ENCODE results near the gene SLC35F2.
A peak's percentile ranks its signal among the peaks of the same experiment; 100 is the strongest.

SLC35F2 gene

DNA sequence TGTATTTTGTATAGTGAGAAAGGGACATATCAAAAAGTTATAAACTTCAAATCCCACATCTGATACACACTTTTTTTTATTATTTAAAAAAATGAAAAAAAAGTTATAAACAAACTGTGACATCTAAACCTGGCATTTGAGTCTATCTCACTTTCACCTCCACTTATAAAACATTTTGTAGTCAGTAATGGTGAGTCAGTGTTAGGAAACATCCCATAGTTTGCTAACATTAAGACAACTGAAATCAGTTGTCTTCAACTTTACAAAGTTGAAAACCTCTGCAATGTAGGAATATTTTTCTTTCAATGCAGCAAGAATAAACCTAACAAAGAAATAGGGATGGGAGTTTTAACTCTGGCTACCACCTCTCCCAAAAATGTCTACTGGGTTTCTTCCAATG is 47.7 kb downstream of the SLC35F2 start:
- Histone ChIP-seq H3K27me3 (replicated peaks; ENCODE audit: control insufficient read depth, insufficient read depth, low read length) (no peaks in the 10 kb centered on the region), H3K36me3 (ENCODE audit: control insufficient read depth, insufficient read depth, low read length, severe bottlenecking) (peaks cover 7% of the 10 kb centered on the region), H3K4me1 (ENCODE audit: control insufficient read depth, insufficient read depth, low read length) (peaks cover 9% of the 10 kb centered on the region), H3K9me3 (ENCODE audit: control insufficient read depth, low read length) (no peaks in the 10 kb centered on the region), H3K4me3 (ENCODE audit: low read length) (no peak overlapping the region), H3K9ac (ENCODE audit: low read length) (no peak overlapping the region)
- DNase-seq (ENCODE audit: low read depth): no peak

DNA sequence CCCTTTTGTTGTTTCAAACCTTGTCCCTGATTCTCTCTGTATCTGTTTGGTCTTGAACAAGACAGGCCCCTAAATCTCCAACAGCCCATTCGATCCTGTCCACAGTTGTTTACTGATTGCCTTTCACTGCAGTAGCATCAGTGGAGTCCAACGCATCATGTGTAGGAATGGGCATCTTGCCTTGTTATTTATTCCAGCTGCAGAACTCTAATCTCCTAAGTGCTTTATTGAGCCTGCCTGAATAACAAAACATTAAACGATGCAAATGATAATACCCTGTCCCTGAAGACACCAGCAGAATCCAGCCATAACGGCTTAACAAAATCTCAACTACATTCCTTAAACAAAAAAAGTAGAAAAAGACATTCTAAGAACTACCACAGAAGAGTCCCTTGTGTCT is 50.1 kb downstream of the SLC35F2 start:
- H3K9ac ChIP-seq (ENCODE audit: low read length): no peak overlapping the region
- no peaks in the 10 kb centered on the region for H3K9me3 ChIP-seq (ENCODE audit: control insufficient read depth, low read length)
- H3K4me1 ChIP-seq (ENCODE audit: control insufficient read depth, insufficient read depth, low read length): peaks cover 9% of the 10 kb centered on the region
- peaks cover 7% of the 10 kb centered on the region for H3K36me3 ChIP-seq (ENCODE audit: control insufficient read depth, insufficient read depth, low read length, severe bottlenecking)
- no peak overlapping the region for H3K4me3 ChIP-seq (ENCODE audit: low read length)
- no peaks in the 10 kb centered on the region for H3K27me3 ChIP-seq (replicated peaks; ENCODE audit: control insufficient read depth, insufficient read depth, low read length)
- no peak for DNase-seq (ENCODE audit: low read depth)

DNA sequence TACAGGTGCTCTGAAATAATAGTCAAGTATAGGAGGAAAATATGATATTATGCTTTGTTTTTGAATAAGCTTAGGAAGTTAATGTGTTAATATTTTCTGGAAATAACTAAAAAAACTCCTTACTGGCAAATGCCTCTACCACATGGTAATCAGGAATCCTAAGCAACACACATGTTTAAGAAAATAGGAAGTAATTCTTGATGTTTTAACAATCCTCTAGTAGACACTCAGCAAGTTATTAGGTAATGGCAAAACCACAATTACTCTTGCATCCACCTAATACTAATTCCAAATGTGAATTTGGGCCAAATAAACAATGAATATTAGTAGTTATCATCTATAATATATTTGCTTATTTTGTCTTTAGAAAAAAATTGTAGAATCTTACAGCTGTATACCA is 53.6 kb downstream of the SLC35F2 start:
- peaks cover 7% of the 10 kb centered on the region for H3K36me3 ChIP-seq (ENCODE audit: control insufficient read depth, insufficient read depth, low read length, severe bottlenecking)
- H3K9me3 ChIP-seq (ENCODE audit: control insufficient read depth, low read length): no peaks in the 10 kb centered on the region
- DNase-seq (ENCODE audit: low read depth): no peak
- H3K4me3 ChIP-seq (ENCODE audit: low read length): no peak overlapping the region
- peaks cover 9% of the 10 kb centered on the region for H3K4me1 ChIP-seq (ENCODE audit: control insufficient read depth, insufficient read depth, low read length)
- H3K9ac ChIP-seq (ENCODE audit: low read length): no peak overlapping the region
- H3K27me3 ChIP-seq (replicated peaks; ENCODE audit: control insufficient read depth, insufficient read depth, low read length): no peaks in the 10 kb centered on the region

DNA sequence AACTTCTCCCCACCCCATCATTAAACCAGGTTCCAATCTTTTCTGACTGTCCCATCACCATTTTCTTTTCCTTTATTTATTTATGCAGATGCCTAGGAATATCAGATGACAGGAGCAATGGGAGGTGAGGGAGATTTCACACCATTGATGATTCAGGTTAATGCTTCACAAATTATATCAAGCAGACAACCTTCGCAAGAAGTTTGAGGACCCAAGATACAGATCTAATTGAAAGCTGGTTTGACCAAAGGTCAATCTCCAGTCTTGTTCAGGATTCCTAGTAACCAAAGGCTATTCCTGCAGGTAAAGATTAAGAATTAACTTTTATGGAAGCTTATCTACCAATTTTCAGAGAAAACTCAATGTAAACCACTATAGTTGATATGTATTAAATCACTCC is 54.4 kb downstream of the SLC35F2 start:
- DNase-seq (ENCODE audit: low read depth): no peak
- no peak overlapping the region for H3K4me3 ChIP-seq (ENCODE audit: low read length)
- H3K27me3 ChIP-seq (replicated peaks; ENCODE audit: control insufficient read depth, insufficient read depth, low read length): no peaks in the 10 kb centered on the region
- H3K4me1 ChIP-seq (ENCODE audit: control insufficient read depth, insufficient read depth, low read length): peaks cover 9% of the 10 kb centered on the region
- H3K36me3 ChIP-seq (ENCODE audit: control insufficient read depth, insufficient read depth, low read length, severe bottlenecking): peaks cover 7% of the 10 kb centered on the region
- H3K9me3 ChIP-seq (ENCODE audit: control insufficient read depth, low read length): no peaks in the 10 kb centered on the region
- H3K9ac ChIP-seq (ENCODE audit: low read length): no peak overlapping the region

DNA sequence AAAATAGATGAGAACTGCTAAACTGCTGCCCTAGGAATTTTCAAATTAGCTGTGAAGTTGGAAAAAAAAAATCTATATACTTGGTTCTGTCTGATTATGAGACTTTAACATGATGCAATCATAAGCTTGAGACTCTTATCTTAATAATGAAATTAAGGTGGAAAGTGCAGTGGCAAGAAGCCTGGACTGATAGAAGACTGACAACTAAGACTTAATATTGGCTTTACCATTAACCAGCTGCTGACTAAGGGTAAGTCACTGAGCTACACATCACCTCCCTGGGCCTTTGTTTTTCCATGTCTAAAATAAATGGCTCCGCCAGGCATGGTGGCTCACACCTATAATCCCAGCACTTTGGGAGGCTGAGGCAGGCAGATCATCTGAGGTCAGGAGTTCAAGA is 56.9 kb downstream of the SLC35F2 start:
- no peaks in the 10 kb centered on the region for H3K27me3 ChIP-seq (replicated peaks; ENCODE audit: control insufficient read depth, insufficient read depth, low read length)
- no peak overlapping the region for H3K9ac ChIP-seq (ENCODE audit: low read length)
- H3K4me1 ChIP-seq (ENCODE audit: control insufficient read depth, insufficient read depth, low read length): no peaks in the 10 kb centered on the region
- H3K36me3 ChIP-seq (ENCODE audit: control insufficient read depth, insufficient read depth, low read length, severe bottlenecking): peaks cover 6% of the 10 kb centered on the region
- no peaks in the 10 kb centered on the region for H3K9me3 ChIP-seq (ENCODE audit: control insufficient read depth, low read length)
- no peak overlapping the region for H3K4me3 ChIP-seq (ENCODE audit: low read length)
- no peak for DNase-seq (ENCODE audit: low read depth)

DNA sequence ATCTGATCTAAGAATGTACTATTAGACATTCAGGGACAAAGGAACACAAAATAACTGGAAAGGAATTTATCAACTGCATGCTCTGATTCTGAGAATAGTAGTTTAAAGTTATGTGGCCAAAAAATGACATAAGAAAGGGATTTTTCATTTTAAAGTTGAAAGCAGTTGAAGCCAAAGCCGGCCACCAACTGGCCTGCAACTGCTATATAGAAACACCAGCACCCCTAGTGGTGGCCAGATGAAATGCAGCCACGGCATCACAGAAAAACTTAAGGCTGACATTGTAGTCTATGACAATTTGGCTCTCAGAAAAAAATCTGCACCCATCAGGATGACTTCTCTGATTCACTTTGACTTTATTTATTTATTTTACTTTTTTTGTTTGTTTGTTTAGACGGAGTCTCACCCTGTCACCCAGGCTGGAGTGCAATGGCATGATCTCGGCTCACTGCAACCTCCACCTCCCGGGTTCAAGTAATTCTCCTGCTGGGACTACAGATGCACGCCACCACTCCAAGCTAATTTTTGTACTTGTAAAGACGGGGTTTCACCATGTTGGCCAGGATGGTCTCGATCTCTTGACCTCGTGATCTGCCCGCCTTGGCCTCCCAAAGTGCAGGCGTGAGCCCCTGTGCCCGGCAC is 59.2 kb downstream of the SLC35F2 start:
- Histone ChIP-seq H3K36me3 (ENCODE audit: control insufficient read depth, insufficient read depth, low read length, severe bottlenecking) (no peaks in the 10 kb centered on the region), H3K4me1 (ENCODE audit: control insufficient read depth, insufficient read depth, low read length) (no peaks in the 10 kb centered on the region), H3K4me3 (ENCODE audit: low read length) (no peak overlapping the region), H3K9ac (ENCODE audit: low read length) (no peak overlapping the region), H3K9me3 (ENCODE audit: control insufficient read depth, low read length) (no peaks in the 10 kb centered on the region), H3K27me3 (replicated peaks; ENCODE audit: control insufficient read depth, insufficient read depth, low read length) (no peaks in the 10 kb centered on the region)
- peak; percentile 83 for DNase-seq (ENCODE audit: low read depth)

DNA sequence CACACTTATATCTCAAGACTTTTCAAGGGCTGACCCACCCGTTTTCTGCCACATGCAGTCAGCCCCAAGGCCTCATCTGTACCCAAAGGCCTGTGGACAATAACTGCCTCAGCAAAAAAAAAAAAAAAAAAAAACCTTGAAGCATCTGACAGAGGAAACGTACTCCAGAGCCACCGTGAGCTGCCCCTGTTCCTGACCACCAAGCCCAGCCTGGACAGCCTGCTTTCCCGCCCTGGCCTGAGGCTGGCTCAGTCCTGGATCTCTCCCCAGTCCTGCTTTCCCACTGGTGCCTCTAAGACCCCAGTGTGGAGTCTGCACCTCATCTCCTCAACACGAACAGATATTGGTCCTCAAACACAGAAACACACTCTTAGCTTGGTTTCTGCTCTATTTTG is 66.5 kb downstream of the SLC35F2 start:
- Histone ChIP-seq H3K27me3 (replicated peaks; ENCODE audit: control insufficient read depth, insufficient read depth, low read length) (no peaks in the 10 kb centered on the region), H3K9me3 (ENCODE audit: control insufficient read depth, low read length) (no peaks in the 10 kb centered on the region), H3K36me3 (ENCODE audit: control insufficient read depth, insufficient read depth, low read length, severe bottlenecking) (no peaks in the 10 kb centered on the region), H3K4me3 (ENCODE audit: low read length) (no peak overlapping the region), H3K9ac (ENCODE audit: low read length) (no peak overlapping the region), H3K4me1 (ENCODE audit: control insufficient read depth, insufficient read depth, low read length) (peaks cover 14% of the 10 kb centered on the region)
- DNase-seq (ENCODE audit: low read depth): no peak

DNA sequence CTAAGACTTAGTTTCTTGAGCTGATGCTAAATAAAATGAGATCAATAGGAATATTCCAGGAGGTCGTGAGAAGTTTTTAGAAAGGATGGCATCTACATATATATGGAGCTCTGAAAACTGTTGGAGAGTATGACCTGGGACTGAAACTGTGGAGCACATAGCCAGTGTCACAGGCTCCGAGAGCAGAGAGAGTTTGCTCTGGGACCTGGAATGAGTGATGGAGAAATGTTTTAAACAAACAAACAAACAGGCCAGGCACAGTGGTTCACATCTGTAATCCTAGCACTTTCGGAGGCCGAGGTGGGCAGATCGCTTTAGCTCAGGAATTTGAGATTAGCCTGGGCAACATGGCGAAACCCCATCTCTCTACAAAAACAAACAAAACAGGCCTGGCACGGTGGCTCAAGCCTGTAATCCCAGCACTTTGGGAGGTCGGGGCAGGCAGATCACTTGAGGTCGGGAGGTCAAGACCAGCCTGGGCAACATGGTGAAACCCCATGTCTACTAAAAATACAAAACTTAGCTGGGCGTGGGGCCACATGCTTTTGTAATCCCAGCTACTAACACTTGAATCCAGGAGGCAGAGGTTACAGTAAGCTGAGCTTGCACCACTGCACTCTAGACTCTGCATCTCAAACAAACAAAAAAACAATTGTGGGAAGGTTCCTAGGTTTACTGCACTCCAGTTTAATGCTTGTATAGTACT is 67.1 kb downstream of the SLC35F2 start:
- H3K9ac ChIP-seq (ENCODE audit: low read length): no peak overlapping the region
- no peak overlapping the region for H3K4me3 ChIP-seq (ENCODE audit: low read length)
- peak; percentile 9 for DNase-seq (ENCODE audit: low read depth)
- H3K9me3 ChIP-seq (ENCODE audit: control insufficient read depth, low read length): no peaks in the 10 kb centered on the region
- H3K36me3 ChIP-seq (ENCODE audit: control insufficient read depth, insufficient read depth, low read length, severe bottlenecking): no peaks in the 10 kb centered on the region
- H3K27me3 ChIP-seq (replicated peaks; ENCODE audit: control insufficient read depth, insufficient read depth, low read length): no peaks in the 10 kb centered on the region
- peaks cover 14% of the 10 kb centered on the region for H3K4me1 ChIP-seq (ENCODE audit: control insufficient read depth, insufficient read depth, low read length)

DNA sequence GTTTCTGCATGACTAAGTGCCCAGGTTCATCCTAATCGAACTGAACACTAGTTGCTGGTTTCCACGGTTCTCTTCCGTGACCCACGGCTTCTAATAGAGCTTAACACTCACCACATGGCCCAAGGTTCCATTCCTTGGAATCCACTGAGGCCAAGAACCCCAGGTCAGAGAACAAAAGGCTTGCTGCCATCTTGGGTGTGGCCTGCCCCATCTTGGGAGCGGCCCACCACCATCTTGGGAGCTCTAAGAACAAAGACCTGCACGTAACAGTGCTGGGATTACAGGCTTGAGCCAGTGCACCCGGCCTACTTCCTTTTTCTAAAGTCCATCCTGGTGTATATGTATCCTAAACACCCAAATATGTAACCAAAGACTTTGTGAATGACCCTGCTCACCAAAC is 68.8 kb downstream of the SLC35F2 start:
- Histone ChIP-seq H3K9ac (ENCODE audit: low read length) (no peak overlapping the region), H3K4me1 (ENCODE audit: control insufficient read depth, insufficient read depth, low read length) (peaks cover 25% of the 10 kb centered on the region), H3K4me3 (ENCODE audit: low read length) (no peak overlapping the region), H3K36me3 (ENCODE audit: control insufficient read depth, insufficient read depth, low read length, severe bottlenecking) (no peaks in the 10 kb centered on the region), H3K27me3 (replicated peaks; ENCODE audit: control insufficient read depth, insufficient read depth, low read length) (no peaks in the 10 kb centered on the region), H3K9me3 (ENCODE audit: control insufficient read depth, low read length) (no peaks in the 10 kb centered on the region)
- DNase-seq (ENCODE audit: low read depth): no peak

DNA sequence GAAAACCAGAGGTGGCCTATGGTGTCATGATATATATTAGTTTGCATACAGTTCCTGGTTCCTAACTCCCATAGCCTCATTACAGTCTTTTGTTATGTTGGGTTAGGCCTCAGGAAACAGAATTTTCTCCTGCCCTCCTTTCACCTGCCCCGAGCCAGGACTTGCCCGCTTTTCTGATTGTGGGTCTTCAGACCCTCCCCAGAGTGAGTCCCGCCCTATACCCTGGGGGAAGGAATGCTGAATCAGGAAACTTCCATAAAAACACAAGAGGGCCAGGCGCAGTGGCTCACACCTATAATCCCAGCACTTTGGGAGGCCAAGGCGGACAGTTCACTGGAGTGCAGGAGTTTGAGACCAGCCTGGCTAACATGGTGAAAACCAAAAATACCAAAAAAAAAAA is 70.9 kb downstream of the SLC35F2 start:
- Histone ChIP-seq H3K4me1 (ENCODE audit: control insufficient read depth, insufficient read depth, low read length) (peaks cover 25% of the 10 kb centered on the region), H3K9me3 (ENCODE audit: control insufficient read depth, low read length) (no peaks in the 10 kb centered on the region), H3K4me3 (ENCODE audit: low read length) (no peak overlapping the region), H3K27me3 (replicated peaks; ENCODE audit: control insufficient read depth, insufficient read depth, low read length) (no peaks in the 10 kb centered on the region), H3K9ac (ENCODE audit: low read length) (no peak overlapping the region), H3K36me3 (ENCODE audit: control insufficient read depth, insufficient read depth, low read length, severe bottlenecking) (no peaks in the 10 kb centered on the region)
- DNase-seq (ENCODE audit: low read depth): no peak

DNA sequence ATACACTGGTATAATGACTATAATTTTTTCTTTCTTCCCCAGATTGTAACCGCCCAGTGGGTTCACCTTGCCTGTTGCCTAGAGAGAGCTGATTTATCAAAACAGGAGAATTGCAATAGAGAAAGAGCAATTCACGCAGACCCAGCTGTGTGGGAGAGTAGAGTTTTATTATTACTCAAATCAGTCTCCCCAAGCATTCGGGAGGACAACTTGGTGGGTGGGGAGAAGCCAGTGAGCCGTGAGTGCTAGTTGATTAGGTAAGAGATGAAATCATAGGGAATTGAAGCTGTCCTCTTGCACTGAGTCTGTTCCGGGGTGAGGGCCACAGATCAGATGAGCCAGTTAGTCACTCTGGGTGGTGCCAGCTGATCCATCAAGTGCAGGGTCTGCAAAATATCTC is 73.2 kb downstream of the SLC35F2 start:
- H3K4me1 ChIP-seq (ENCODE audit: control insufficient read depth, insufficient read depth, low read length): peaks cover 10% of the 10 kb centered on the region

DNA sequence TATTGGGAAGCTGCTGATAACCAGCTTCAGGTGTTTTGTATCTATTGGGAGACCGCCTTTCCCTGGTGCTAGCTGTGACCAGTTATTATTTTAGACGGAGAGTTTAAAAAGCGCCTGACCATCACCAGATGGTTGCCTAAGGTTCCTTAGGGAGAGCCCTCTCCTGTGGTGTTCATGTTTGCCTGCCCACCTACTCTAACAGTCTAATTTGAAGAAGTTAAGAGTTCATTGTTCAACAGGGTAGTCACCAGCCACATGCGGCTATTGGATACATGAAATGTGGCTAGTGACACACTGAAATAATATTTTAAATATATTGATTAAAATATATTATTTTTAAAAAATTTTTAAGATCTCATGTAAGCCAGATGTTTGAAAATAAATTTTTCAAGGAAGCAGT is 75.5 kb downstream of the SLC35F2 start:
- no peak overlapping the region for H3K4me3 ChIP-seq (ENCODE audit: low read length)
- peaks cover under 1% of the 10 kb centered on the region for H3K9me3 ChIP-seq (ENCODE audit: control insufficient read depth, low read length)
- H3K9ac ChIP-seq (ENCODE audit: low read length): no peak overlapping the region
- no peaks in the 10 kb centered on the region for H3K27me3 ChIP-seq (replicated peaks; ENCODE audit: control insufficient read depth, insufficient read depth, low read length)
- H3K4me1 ChIP-seq (ENCODE audit: control insufficient read depth, insufficient read depth, low read length): peaks cover 10% of the 10 kb centered on the region
- DNase-seq (ENCODE audit: low read depth): no peak
- H3K36me3 ChIP-seq (ENCODE audit: control insufficient read depth, insufficient read depth, low read length, severe bottlenecking): no peaks in the 10 kb centered on the region

More for the DNA sequence above, 73.2 kb downstream of the SLC35F2 start:
- no peak for DNase-seq (ENCODE audit: low read depth)
- Histone ChIP-seq H3K9ac (ENCODE audit: low read length) (no peak overlapping the region), H3K36me3 (ENCODE audit: control insufficient read depth, insufficient read depth, low read length, severe bottlenecking) (no peaks in the 10 kb centered on the region), H3K9me3 (ENCODE audit: control insufficient read depth, low read length) (no peaks in the 10 kb centered on the region), H3K4me3 (ENCODE audit: low read length) (no peak overlapping the region), H3K27me3 (replicated peaks; ENCODE audit: control insufficient read depth, insufficient read depth, low read length) (no peaks in the 10 kb centered on the region)
